Measurements from ENCODE around the gene KCNJ6.

The KCNJ6 gene

DNA sequence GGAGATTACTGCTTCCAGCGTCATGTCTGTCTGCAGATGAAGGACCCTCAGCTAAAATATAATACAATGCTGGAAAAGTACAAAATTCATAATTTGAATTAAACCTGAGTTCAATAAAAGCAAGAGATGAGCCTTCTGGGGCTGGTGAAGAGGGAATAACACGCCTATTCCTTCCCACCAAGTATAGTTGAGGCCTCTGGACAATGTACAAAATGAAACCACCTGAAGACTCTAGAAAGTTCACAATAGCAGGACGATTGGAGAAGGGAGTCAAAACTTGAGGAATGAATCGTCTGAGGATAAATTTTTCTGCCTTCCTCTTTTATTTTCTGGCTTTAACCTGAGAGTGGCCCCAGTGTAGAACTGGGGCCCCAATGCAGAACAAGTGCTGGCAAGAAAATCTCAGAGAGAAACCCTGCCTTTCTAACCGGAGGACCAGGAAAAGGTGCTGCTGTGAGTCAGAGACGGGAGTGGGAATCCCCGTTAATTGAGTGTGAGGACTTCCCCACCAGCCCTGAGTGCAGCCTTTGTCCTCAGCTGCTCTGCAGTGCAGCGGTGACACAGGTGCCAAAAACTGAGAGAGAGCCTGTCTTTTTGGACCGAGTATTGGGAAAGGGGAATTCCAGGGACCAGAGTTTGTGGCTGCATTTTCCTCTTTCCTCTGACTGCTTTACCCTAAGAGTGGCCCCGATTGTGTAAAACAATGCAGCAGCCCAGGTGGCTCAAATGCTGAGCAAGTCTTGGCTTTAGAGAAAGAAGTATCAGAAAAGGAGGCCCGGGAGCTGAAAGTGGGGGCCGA, 284.7 kb downstream of the KCNJ6 start:
- DNase-seq: no peak

DNA sequence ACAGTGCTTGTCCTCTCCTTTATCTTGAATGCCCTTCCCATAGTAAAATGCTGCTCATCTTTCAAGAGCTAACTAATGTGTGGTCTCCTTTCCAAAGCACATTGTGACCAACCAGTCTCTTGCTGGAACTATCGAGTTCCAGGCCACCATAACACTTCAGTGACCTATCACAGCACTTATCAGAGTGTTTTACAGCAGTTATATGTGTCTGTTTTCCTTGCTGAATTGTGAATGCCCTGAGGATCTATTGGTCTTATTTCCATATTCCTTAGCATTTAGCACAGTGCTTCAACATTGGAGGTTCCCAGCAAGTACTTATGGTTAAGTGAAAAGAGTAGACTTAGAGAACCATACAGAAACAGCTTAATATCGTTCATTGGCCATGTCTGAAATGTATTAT, 285.4 kb downstream of the KCNJ6 start:
- no peak for DNase-seq

DNA sequence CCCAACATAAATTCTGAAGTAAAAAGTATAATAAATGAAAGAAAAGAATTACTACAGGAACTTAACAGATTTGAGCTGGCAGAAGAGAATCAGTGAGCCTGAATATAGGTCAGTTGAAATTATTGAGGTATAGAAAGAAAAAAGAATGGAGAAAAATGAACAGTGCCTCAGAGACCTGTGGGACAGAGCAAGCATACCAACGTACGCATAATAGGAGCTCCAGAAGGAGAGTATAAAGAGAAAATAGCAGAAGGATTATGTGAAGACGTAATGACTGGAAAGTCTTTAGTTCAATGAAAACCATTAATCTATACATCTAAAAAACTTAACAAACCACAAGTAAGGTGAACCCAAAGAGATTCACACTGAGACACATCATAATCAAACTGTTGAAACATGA, 287.9 kb downstream of the KCNJ6 start:
- DNase-seq: no peak

DNA sequence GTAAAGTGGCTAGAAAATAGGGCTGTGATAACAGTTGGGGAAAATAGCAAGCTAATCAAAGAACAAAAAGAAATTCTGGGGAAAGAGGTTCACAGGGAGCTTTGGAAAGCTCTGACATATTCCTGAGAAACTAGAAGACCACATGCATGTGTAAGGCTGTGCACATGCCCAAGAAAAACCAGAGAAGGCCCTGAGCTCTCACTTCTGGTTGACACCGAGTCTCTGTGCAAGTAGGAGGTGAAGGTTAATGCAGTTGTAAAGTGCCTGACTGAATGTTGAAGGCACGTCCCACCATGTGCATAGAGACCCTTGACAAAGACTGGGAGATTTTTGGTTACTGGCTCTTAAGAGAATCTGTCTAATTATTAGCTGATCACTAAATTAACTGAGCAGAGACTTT, 288.7 kb downstream of the KCNJ6 start:
- no peak for DNase-seq

DNA sequence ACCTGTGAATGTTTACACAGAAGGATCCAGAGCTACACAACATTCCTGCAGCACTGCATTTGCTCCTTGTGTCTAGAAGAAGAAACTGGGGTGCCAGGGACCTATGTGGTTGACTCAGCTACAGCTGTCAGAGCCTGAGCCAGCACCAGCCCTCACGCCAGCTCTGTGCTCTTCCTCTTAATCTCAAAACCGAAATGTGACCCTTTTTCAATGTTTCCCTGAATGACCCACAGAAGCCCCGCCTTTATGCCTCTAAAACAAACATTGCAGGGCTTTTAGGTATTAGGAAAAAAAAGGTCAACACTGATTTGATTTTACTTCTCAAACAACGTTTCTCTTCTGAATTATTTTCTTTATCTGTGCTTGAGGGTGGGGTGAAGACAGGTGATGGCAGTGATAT, 289.2 kb downstream of the KCNJ6 start:
- DNase-seq: no peak

DNA sequence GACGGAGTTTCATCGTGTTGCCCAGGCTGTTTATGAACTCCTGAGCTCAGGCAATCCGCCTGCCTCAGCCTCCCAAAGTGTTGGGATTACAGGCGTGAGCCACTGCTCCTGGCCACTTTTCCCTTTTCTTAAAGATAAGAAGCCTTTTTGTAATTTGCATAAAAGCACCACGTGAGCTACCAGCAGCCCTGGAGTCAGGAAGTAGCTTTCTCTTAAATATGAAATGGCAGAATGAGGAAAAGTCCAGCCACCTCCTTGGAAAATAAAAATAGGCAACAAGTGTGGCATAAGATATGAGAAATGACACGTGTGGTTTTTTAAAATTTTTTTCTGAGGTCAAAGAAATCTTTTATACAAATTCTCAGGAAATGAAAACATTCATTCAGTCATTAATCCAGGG, 289.9 kb downstream of the KCNJ6 start:
- DNase-seq: no peak

DNA sequence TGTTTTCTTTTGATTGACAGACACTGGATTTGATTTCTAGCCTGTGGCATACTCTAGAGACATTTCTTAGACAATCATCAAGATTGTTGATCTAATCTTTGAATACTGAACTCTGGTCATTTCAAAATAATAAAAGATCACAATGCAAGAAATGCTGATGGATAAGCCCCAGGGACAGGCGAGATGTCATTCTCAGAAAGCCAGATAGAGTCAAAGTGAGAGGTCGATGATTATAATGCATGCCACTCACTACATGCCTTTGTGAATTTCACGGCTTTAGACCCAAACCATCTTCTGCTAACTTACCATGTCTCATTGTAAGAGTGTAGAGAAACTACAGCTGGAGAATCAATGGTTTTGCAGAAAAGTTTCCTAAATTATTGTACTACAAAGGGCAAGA, 292.6 kb downstream of the KCNJ6 start:
- no peak for DNase-seq

DNA sequence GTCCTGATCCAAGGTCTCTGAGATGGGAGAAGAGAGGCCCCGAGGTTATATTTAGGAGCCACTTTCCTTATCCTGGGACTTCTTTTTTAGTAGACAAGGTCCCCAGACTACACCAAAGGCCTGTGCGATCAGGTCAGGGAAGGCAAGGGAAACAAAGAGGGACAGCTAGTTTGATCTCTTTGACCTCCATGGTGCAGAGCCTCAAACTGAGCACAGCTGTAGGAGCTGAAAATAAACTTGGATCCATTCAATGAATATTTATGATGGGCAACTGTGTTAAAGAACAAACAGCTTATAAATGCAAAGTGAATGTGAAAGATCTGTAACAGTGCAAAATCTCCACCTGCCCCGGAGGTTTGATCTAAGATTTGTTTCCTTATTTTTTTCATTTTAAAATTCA, 293.1 kb downstream of the KCNJ6 start:
- DNase-seq: no peak

DNA sequence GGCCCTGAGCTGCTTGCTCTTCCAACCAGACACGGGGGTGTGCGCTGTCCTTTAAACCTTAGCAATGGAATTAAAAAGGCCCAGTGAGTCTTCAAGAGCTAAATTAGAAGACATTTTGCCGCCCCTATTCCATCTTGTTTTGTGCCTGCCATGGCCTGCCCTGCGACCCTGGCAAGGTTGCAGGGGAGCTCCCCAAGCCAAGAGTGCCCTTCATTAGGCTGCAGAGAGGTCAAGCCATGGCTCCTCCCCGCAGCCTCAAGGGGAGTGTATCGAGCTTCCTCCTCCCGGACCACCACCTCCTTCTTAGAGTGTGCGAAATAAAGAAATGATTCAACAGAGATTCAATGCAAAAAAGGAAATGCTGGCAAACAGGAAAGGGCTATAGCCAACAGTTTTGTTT, 293.5 kb downstream of the KCNJ6 start:
- DNase-seq: no peak

DNA sequence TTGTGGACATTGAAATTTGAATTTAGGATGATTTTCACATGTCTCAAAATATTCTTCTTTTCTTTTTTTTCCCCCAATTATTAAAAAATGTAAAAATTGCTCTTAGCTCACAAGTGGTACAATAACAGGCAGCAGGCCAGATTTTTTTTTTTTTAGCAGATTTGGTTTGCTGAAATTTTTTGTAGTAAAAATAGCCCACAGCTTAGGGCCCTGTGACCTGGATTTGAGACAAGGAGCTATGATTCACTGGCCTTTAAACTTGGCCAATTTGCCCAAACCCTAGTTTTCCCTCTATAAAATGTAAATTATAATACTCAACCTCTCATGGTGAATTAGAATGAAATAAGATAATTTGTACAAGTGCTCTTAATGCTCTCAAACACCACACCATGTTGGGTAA, 295.9 kb downstream of the KCNJ6 start:
- DNase-seq: no peak

DNA sequence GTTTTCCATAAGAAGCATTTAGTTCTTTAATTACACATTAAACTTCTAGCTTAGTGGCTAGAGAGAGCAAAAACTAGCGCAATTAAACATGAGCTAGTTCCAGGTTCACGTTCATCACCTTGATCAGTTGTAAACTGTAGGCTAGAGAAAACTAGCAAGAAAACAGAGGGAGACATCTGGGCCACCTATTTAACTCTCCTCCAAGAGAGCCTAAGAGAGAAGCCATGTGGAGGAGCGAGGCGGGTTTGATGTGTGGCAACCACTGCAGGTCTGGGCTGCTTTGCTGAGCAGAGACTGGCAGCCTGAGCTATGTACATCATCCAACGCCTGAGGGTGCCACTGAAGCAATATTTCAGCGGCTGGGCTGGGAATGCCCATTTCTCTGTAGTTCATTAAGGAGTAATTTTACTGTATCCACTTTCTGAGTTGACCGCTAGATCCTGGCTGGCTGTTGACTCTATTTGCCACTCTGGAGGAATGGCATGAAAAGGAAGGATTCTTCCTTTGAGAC, 296.7 kb downstream of the KCNJ6 start:
- no peak for DNase-seq

DNA sequence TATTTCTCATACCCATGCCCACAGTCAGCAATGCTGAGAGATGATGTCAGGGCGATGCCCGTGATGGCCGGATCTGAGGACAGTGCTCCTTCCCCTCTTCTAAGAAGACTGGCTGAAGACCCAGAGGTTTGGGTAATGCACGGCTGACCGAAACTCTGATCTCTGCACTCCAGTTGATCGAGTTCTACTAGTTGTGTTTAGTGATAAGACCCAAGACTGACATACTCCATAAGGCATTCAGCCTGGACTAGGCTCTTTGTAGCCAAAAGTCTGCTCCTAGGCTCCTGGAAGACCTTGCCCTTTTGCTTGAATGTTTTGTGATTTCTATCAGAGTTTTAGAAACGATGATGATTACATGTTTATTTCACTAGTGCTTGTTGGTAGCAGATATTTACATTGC, 298.2 kb downstream of the KCNJ6 start:
- DNase-seq: no peak

DNA sequence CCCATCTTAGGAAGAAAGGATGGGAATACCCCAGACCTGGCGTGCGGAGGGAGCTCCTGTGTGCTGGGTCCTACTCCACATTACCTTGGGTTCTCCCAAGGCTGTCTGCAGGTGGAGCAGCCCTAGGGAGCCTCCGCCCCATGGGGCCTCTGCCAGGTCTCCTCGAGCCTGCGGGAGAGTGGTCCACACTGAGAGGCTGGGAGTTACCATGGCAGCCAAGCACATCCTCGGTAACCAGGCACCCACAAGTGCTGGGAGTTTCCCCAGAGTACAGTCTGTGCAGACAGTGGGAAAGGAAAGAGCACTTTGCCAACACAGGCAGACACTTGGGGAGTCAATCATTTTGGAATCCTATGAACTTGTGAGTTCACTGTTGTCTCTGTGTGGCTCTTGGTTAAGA, 300.3 kb downstream of the KCNJ6 start:
- no peak for DNase-seq

DNA sequence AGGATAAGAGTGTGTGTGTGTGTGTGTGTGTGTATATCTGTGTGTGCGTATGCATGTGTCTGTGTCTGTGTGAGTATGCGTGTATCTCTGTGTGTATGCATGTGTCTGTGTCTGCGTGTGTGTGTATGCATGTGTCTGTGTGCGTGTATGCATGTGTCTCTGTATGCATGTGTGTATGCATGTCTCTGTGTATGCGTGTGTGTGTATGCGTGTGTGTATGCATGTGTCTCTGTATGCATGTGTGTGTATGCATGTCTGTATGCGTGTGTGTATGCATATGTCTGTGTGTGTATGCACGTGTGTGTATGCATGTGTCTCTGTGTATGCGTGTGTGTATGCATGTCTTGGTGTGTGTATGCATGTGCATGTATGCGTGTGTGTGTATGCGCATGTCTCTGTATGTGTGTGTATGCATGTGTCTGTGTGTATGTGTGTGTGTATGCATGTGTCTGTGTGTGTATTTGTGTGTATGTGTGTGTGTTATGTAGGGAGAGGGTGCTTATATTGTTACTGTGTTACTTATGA, 301.8 kb downstream of the KCNJ6 start:
- DNase-seq: no peak

DNA sequence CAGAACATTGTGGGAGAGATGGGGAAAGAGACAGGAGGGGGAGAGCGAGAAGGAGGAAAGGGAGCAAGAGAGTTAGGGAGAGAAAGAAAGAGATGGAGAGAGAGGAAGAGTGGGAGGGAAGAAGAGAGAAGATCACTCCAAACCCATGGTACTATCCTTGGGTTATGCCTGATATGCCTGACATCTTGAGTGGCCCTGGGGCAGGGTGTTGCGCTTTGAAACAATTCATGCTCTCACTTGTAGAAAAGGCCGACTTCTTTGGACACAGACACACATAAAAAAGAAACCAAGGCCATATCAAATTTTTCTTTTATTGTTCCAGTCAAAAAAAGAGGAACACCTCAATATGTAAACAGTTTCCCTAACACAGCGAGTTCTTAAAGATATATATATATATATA, 309.2 kb downstream of the KCNJ6 start:
- no peak for DNase-seq

DNA sequence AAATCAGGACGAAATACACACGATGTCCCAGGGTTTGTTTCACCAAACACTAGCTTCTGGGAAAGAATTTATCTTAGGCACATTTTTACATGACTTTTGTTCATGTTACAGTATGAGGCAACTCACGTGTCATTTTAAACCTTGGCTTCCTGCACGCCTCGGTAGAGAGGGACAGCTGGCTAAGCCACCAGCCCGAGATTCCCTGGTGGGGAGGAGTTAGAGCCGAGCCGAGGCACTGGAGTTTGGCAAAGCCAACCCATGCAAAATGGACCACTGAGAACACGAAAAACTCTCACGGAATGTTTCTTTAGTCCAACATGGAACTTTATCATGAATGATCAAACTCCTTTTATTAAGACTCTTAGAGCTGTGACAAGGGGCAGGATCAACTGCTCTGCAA, 309.7 kb downstream of the KCNJ6 start:
- DNase-seq: no peak

DNA sequence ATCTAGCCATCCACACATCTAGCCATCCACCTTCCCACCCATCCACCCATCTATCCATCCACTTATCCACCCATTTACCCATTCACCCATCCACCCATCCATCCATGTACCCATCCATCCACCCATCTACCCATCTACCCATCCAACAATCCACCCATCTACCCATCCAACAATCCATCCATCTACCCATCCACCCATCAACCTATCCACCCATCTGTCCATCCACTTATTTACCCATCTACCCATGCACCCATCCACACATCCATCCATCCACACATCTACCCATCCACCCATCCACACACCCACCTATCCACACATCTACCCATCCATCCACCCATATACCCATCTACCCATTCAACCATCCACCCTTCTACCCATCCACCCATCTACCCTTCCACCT, 311.3 kb downstream of the KCNJ6 start:
- DNase-seq: no peak

DNA sequence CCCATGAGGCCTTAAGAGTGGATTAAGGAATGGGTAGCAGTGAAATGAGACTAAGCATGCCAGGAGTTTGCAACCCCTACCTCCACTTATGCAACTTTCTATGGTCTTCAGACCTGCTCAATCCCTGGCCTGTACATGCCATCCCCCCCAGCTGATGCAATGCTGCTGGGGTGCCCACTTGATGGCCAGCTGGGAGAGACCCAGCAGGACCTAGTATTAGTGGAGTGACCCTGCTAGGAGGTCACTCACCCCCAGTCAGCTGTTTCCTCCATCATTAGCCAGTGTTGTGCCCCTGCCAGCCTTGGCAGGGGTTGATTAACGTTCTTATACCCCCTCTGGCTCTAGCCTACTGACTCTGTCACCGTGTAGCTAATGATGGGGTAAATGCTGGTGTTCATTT, 313.1 kb downstream of the KCNJ6 start:
- DNase-seq: no peak

DNA sequence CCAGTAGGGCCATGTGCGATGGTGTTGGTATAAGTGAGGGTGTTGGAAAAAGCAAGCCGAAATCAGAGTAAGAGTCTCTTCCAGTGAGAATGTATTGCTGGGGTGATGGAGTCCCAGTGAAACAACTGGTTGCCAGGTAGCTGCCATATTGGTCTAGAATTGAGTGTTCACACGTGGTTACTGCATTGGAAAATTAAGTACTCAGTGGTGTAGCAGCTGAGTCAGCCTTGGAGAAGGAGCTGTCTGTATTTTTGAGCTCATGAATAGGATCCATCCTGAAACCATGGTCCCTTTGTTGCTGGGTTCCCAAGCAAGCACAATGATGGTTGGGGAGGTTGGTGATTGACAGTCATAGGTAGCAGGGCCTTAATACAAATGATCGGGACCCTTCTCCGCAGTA, 314.3 kb downstream of the KCNJ6 start:
- DNase-seq: no peak

DNA sequence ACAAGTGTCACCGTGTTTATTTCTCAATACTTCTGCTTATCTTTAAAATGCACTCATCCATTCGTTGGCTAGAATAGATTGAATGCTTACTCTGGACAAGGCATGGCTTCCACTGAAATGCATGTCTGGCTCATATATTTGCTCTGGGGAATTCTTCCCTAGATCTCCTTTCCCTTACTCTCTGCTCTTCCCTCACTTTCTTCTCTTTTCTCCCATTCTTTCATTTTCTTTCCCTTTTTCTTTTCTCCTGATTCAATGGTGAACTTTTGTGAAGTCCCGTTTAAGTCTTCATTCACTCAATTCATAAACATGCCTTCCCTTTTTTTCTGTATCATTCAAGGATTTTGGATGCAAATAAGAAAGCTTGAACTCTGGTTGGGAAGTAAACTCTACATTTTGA, 315.2 kb downstream of the KCNJ6 start:
- DNase-seq: no peak

DNA sequence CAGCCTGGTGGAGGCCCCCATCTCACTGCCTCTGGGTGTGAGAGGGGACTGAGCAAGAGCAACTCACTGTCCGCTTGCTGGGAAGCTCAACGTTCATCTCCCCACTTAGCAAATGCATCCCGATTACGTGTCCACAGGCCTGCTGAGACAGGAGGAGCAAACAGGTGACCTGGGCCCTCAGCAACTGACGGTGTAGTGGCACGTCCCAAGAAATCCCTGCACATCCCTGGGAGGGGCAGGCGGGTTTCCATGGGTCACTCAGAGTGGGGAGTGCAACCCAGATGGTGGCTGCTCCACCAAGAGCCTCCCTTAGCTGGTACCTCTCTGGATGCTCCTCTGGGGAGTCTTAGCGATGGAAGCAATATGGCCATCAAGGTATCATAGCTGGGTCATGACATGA, 320.3 kb downstream of the KCNJ6 start:
- no peak for DNase-seq

DNA sequence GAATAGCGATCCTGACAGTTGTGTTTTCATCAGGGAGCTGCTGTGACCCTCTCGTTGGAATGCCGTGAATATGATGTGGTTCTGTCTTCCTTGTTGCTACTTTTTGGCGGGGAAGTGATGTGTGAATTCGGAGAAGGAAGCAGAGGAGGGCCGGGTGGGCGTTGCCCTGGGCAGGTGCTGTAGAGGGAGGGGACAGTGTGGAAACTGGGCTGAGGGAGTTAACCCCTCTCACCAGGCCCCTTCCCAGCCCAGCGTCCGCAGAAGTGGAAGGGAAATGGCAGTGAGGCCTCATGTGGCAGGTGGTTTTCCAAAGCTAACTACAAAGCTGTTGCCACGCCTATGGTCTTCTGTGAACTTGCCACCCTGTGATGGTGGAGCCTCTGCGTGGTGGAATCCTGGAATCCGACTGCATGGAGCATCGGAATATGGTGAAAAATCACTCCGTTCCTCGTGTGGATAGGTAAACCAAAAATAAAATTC, 321.7 kb downstream of the KCNJ6 start:
- DNase-seq: no peak

DNA sequence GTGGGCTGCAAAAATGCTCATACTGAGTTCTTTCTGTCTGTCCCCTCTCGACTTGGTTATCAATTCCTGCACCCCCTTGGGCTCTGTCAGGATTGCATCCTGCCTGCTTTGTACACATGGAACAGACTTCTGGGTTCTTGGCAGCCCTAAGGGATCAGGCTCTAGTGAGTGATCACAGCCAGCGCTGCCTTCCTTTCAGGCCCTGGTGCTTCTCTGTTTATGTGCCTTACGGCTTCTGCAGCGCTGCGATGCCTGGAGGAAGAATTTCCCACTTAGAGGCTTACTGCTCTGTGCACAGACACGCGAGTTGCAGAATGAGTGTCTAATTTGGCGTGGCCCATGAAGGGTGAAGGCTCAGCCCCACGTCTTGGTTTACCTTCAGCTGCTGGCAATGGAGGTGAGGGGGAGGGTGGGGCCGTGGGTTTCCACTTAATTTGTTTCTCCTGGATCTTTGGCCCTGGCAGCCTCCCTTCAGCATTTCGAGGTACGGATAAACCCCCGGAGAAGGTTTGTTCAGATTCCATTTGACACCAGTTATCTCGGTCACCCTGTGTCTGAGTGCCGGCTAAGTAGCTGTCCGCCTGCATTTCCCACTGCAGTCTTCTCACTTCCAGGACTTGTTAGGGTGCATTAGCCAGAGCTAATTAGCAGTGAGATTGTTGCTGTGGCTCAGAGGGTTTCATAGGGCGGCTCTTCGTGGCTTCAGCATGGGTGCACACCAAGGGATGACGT, 322.4 kb downstream of the KCNJ6 start:
- no peak for DNase-seq

DNA sequence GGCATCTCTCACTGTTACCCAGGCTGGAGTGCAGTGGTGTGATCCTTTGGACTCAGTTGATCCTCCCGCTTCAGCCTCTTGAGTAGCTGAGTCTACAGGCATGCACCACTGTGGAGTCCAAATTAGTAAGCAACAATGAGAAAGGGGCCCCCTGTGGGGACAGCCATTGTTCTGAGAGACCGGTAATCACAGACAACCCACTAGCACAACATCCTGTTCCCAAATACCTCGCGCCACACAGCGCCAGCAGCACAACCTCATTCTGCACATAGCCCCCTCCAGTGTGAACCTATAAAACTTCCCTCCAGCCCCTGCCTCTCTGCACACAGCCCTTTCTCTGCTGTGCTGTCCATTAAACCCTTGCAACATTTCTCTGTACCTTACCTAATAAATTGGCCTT, 323.2 kb downstream of the KCNJ6 start:
- no peak for DNase-seq
